Fibroblast of lung (primary cell): ENCODE results near the gene CKMT1B.

Experiments
- EZH2 ChIP-seq: IDR thresholded peaks from 2 replicates; pipeline ENCODE4 v1.5.1; 2012; ENCODE audit warnings: low read length, control low read depth, mild to moderate bottlenecking; ENCODE audit errors: missing control alignments
- TF ChIP-seq, protein P1 (sequence below), 2 donors: IDR thresholded peaks in 1 of 2; conservative IDR thresholded peaks in 1 of 2; 1 replicate in 1 of 2; 2 replicates in 1 of 2; pipeline ENCODE4 v1.5.1; 2011 to 2012; ENCODE audit warnings: low read length in 2 of 2, control low read depth in 1 of 2, inconsistent platforms in 1 of 2, low read depth in 1 of 2, mild to moderate bottlenecking in 1 of 2

DNA sequence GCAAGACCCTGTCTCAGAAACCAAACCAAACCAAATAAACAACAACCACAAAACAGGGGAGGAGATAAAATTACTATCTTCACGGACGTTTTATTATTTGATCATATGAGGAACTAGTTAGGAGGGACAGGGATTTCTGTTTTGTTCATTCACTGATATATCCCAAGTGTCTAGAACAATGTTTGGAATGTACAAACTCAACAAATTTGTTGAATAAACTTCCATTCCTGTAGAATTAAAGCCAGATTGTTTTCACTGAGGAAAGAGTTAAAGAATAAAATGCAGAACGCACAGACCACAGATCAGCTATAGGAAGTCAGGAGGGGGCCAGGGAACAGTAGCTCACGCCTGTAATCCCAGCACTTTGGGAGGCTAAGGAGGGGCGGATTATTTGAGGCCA is 31.3 kb downstream of the CKMT1B start:
- TF ChIP-seq, protein P1, sequence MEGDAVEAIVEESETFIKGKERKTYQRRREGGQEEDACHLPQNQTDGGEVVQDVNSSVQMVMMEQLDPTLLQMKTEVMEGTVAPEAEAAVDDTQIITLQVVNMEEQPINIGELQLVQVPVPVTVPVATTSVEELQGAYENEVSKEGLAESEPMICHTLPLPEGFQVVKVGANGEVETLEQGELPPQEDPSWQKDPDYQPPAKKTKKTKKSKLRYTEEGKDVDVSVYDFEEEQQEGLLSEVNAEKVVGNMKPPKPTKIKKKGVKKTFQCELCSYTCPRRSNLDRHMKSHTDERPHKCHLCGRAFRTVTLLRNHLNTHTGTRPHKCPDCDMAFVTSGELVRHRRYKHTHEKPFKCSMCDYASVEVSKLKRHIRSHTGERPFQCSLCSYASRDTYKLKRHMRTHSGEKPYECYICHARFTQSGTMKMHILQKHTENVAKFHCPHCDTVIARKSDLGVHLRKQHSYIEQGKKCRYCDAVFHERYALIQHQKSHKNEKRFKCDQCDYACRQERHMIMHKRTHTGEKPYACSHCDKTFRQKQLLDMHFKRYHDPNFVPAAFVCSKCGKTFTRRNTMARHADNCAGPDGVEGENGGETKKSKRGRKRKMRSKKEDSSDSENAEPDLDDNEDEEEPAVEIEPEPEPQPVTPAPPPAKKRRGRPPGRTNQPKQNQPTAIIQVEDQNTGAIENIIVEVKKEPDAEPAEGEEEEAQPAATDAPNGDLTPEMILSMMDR (conservative IDR thresholded peaks at IDR 0.05 in 1 of 2, IDR thresholded peaks at IDR 0.05 in 1 of 2; ENCODE audit: low read depth in 1 of 2, low read length in 2 of 2), result no peak
- no peak for TF ChIP-seq EZH2
